Suprapubic skin (tissue), 4 donors: ENCODE data around the gene MTG2. TPM values are rescaled to one million over a fixed set of nuclear protein-coding genes. Genes with fewer than 3 reads are reported as not detected.

ENCODE experiments used
- DNase-seq, 2 donors: peaks; one replicate each; pipeline ENCODE4 v3.0.0-alpha.2; 2019; ENCODE audit warnings: low spot score in 2 of 2
- H3K27ac ChIP-seq: fragments of 200-600 bp; sonication (generic); one replicate; pipeline ENCODE4 v1.5.1; 2019
- H3K27me3 ChIP-seq: fragments of 200-600 bp; sonication (generic); one replicate; pipeline ENCODE4 v1.5.1; 2019
- H3K36me3 ChIP-seq: fragments of 200-600 bp; sonication (generic); one replicate; pipeline ENCODE4 v1.5.1; 2019
- H3K4me1 ChIP-seq: fragments of 200-600 bp; sonication (generic); one replicate; pipeline ENCODE4 v1.5.1; 2019
- H3K4me3 ChIP-seq: fragments of 200-600 bp; sonication (generic); one replicate; pipeline ENCODE4 v1.5.1; 2019; ENCODE audit warnings: mild to moderate bottlenecking
- H3K9me3 ChIP-seq: fragments of 200-600 bp; sonication (generic); one replicate; pipeline ENCODE4 v1.5.1; 2019
- EP300 ChIP-seq: sonication (generic); formaldehyde crosslinking; IDR thresholded peaks from one replicate; pipeline ENCODE4 v1.6.1; 2017; ENCODE audit warnings: antibody characterized with exemption
- POLR2A ChIP-seq, 2 donors: fragments of 450-650 bp; IDR thresholded peaks; one replicate each; pipeline ENCODE4 v1.6.1; 2017; ENCODE audit warnings: antibody characterized with exemption in 2 of 2, mild to moderate bottlenecking in 2 of 2, moderate library complexity in 2 of 2
- POLR2AphosphoS5 ChIP-seq, 3 donors: sonication (generic); formaldehyde crosslinking; IDR thresholded peaks; one replicate each; pipeline ENCODE4 v1.6.1; 2017; ENCODE audit warnings: antibody characterized with exemption in 3 of 3
- WGBS: methylation state at CpG from one replicate; pipeline ENCODE4 v1.1.5; 2018; 5-methylcytosine and 5-hydroxymethylcytosine counted together
- total RNA-seq, 4 donors: library from RNA; depleted of rRNA; stranded (reverse); fragments of >200 nt; gene quantifications; one replicate each; pipeline ENCODE4 v1.1.0, GENCODE V29; 2016
- TF ChIP-seq, protein P1 (sequence below), 2 donors: fragments of 200-600 bp in 1 of 2; fragments of 450-650 bp in 1 of 2; sonication (generic) in 1 of 2; IDR thresholded peaks; one replicate each; pipeline ENCODE4 v1.5.1; 2016 to 2019; ENCODE audit warnings: antibody characterized with exemption in 2 of 2, mild to moderate bottlenecking in 1 of 2, moderate library complexity in 1 of 2

MTG2 gene
- total RNA-seq, 4 donors from 2014 or later = 19.1 to 43.0 (median 30.3) TPM

DNA sequence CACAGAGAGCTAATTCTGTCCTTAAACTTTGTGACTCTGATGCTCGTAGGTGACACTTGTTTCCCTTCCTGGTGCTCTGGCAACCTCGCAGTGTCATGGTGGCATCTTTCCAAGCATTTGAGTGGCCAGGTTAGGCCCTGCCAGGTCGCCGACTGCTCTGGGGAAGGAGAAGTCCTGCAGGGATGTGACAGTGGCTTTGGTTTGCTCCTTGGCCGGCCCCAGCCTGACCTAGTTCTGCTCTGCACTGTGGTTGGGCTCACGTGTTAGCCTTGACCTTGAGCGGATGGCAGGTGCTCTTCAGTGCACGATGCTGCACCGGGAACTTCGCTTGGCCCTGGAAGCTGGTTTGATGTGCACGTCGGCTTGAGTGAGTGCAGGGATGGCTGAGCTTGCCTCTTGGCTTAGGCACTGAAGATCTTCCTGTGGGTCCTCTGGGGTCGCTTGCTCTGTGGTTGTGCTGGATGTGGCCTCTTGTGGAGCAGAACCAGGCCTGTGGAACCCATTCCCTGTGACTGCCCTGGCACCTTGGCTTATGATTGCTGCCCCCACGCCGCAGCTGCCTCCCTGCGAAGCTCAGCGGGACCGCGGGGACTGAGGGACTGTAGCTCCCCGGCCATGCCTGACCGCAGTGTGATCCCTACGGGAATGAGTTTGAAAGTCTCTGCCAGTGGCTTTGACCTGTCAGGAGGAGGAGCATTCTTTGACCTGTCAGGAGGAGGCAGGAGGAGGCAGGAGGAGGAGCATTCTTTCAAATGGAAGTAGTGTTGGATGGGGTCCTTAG lies 64.2 kb downstream of the MTG2 start:
- H3K4me3 ChIP-seq = no peak overlapping the region
- H3K27me3 ChIP-seq = no peaks in the 10 kb centered on the region
- 60% methylated on average over 7 of the region's 22 CpGs for WGBS
- DNase-seq = no peak
- no peak for TF ChIP-seq POLR2AphosphoS5 (IDR thresholded peaks at IDR 0.05)
- TF ChIP-seq, protein P1, sequence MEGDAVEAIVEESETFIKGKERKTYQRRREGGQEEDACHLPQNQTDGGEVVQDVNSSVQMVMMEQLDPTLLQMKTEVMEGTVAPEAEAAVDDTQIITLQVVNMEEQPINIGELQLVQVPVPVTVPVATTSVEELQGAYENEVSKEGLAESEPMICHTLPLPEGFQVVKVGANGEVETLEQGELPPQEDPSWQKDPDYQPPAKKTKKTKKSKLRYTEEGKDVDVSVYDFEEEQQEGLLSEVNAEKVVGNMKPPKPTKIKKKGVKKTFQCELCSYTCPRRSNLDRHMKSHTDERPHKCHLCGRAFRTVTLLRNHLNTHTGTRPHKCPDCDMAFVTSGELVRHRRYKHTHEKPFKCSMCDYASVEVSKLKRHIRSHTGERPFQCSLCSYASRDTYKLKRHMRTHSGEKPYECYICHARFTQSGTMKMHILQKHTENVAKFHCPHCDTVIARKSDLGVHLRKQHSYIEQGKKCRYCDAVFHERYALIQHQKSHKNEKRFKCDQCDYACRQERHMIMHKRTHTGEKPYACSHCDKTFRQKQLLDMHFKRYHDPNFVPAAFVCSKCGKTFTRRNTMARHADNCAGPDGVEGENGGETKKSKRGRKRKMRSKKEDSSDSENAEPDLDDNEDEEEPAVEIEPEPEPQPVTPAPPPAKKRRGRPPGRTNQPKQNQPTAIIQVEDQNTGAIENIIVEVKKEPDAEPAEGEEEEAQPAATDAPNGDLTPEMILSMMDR (IDR thresholded peaks at IDR 0.05) = no peak
- no peak for TF ChIP-seq EP300
- no peak for TF ChIP-seq POLR2A (IDR thresholded peaks at IDR 0.05)
- H3K4me1 ChIP-seq = peaks cover 49% of the 10 kb centered on the region
- no peaks in the 10 kb centered on the region for H3K36me3 ChIP-seq
- no peaks in the 10 kb centered on the region for H3K9me3 ChIP-seq
- no peak overlapping the region for H3K27ac ChIP-seq

DNA sequence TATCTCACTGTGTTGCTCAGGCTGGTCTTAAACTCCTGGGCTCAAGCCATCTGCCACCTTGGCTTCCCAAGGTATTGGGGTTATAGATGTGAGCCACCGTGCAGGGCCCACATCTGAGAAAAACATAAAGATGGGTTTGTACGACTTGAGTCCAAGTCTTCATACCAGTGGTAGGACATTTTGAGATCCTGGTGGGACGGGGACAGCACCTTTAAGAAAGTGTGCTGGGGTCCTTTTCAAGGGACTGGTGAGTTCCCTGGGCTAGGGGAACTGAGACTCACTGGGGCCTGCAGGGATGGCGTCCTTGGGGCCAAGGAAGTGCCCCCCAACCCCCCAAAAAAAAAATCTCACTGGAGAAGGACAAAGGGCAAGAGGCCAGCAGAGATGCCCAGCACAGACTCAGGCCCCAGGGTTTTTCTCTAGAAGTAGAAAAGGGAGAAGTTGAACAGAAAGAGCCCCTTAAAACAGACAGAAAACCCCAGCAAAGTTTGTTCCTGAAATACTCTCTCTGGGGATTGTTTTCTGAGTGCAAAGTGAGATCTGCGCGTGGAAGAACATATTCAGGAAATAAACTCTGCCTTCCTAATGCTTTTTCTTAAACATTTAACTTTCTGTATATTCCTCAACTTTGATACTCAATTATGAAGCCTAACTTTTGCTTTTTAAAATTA lies 66.2 kb downstream of the MTG2 start:
- peaks cover 39% of the 10 kb centered on the region for H3K4me1 ChIP-seq

DNA sequence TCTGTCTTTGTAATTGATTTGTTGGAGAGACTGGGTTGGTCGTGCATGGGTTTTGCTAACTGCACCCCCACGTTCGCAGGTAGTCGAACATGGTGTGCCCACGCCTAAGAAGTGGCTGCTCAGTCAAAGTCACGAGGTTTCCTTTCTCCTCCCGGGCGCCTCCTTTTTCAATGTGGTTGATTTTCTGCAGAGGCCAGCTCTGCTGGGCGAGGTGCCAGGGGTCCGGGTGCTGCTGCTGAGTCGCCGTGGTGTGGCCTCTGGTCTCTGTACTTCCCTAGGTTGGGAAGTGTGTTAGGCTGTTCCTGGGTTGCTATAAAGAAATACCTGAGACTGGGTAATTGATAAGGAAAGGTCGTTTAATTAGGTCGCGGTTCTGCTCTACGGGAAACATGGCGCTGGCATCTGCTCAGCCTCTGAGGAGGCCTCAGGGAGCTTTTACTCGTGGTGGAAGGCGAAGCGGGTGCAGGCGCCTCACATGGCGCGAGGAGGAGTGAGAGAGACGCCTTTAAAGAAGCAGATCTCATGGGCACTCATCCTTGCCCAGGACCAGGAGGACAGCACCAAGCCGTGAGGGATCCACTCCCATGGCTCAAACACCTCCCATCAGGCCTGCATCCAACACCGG lies 69.6 kb downstream of the MTG2 start:
- no peak for TF ChIP-seq POLR2AphosphoS5 (IDR thresholded peaks at IDR 0.05)
- TF ChIP-seq, protein P1 (IDR thresholded peaks at IDR 0.05) = no peak
- TF ChIP-seq EP300 = no peak
- no peak for TF ChIP-seq POLR2A (IDR thresholded peaks at IDR 0.05)
- peaks cover 17% of the 10 kb centered on the region for H3K4me1 ChIP-seq
- 88% methylated on average over 26 of the region's 26 CpGs for WGBS
- DNase-seq = no peak
- H3K9me3 ChIP-seq = no peaks in the 10 kb centered on the region
- no peak overlapping the region for H3K27ac ChIP-seq
- peaks cover 15% of the 10 kb centered on the region for H3K36me3 ChIP-seq
- no peaks in the 10 kb centered on the region for H3K27me3 ChIP-seq
- no peak overlapping the region for H3K4me3 ChIP-seq

More for the DNA sequence above, 66.2 kb downstream of the MTG2 start:
- WGBS = 89% methylated on average over 6 of the region's 6 CpGs
- Histone ChIP-seq H3K27ac (no peak overlapping the region), H3K27me3 (no peaks in the 10 kb centered on the region), H3K36me3 (no peaks in the 10 kb centered on the region), H3K9me3 (no peaks in the 10 kb centered on the region), H3K4me3 (no peak overlapping the region)
- DNase-seq = no peak
- no peak for TF ChIP-seq EP300
- no peak for TF ChIP-seq POLR2A (IDR thresholded peaks at IDR 0.05)
- TF ChIP-seq, protein P1 (IDR thresholded peaks at IDR 0.05) = no peak
- no peak for TF ChIP-seq POLR2AphosphoS5 (IDR thresholded peaks at IDR 0.05)

Other genes with a start within 250 kb of the MTG2 start
- gene TAF4, start 117.1 kb upstream of the MTG2 start, total RNA-seq = 10 to 100 TPM; 18.0 to 31.8 (median 25.8) TPM
- gene LSM14B, start 60.6 kb upstream of the MTG2 start, total RNA-seq = 10 to 100 TPM; 32.4 to 45.7 (median 37.0) TPM
- 100 to 1,000 TPM; 163 to 226 (median 208) TPM for gene PSMA7, start 39.6 kb upstream of the MTG2 start, total RNA-seq
- 10 to 100 TPM; 23.3 to 81.1 (median 26.9) TPM for gene SS18L1, start 39.3 kb upstream of the MTG2 start, total RNA-seq
- not detected for gene HRH3, start 37.2 kb downstream of the MTG2 start, total RNA-seq
- gene OSBPL2, start 55.5 kb downstream of the MTG2 start, total RNA-seq = 100 to 1,000 TPM in 1 of 4 donors, 10 to 100 TPM in 3; 78.1 to 132 (median 84.0) TPM
- 100 to 1,000 TPM in 3 of 4 donors, 10 to 100 TPM in 1; 84.7 to 155 (median 146) TPM for gene ADRM1, start 120.0 kb downstream of the MTG2 start, total RNA-seq
- gene LAMA5, start 184.3 kb downstream of the MTG2 start, total RNA-seq = 100 to 1,000 TPM; 200 to 623 (median 316) TPM
- 1,000 to 10,000 TPM; 1,604 to 3,217 (median 2,363) TPM for gene RPS21, start 204.1 kb downstream of the MTG2 start, total RNA-seq
- 1 to 10 TPM; 3.8 to 7.2 (median 4.5) TPM for gene CABLES2, start 224.3 kb downstream of the MTG2 start, total RNA-seq
- gene RBBP8NL, start 244.5 kb downstream of the MTG2 start, total RNA-seq = 1 to 10 TPM; 2.0 to 6.6 (median 3.9) TPM